Common myeloid progenitor, CD34-positive (primary cell): Measurements from ENCODE around the gene MICU1.
"Not testable (repeated sequence)": the region's sequence is repeated elsewhere in the genome, so short reads cannot be mapped to it uniquely, and the experiment has no call there.

Source experiments
- CTCF ChIA-PET: fragments of 350-600 bp; sonication (Branson Sonifier 250); formaldehyde crosslinking; loops from one replicate; lab custom pipeline; 2021; ENCODE audit warnings: antibody characterized with exemption; lab: Charles Lee
- POLR2A ChIA-PET: fragments of 350-600 bp; sonication (Branson Sonifier 250); formaldehyde crosslinking; loops from one replicate; lab custom pipeline; 2021; ENCODE audit warnings: antibody characterized with exemption; lab: Charles Lee
- DNase-seq, 3 donors: peaks; one replicate each; pipeline versions ENCODE4 v3.0.0 to v3.0.0-alpha.2; 2013
- H3K27ac ChIP-seq, 2 experiments: 1 replicate in 1 of 2; 2 replicates in 1 of 2; pipeline ENCODE4 v1.7.0; 2013; ENCODE audit warnings: inconsistent platforms in 2 of 2, low read length in 2 of 2, mild to moderate bottlenecking in 2 of 2, low read depth in 1 of 2, moderate library complexity in 1 of 2; ENCODE audit not compliant: severe bottlenecking in 2 of 2, insufficient read depth in 1 of 2, poor library complexity in 1 of 2
- H3K27me3 ChIP-seq, 5 experiments: replicated peaks in 2 of 5; 1 replicate in 3 of 5; 2 replicates in 2 of 5; pipeline versions ENCODE4 v1.6.1 to v1.7.0; 2013; ENCODE audit warnings: low read length in 4 of 5, mild to moderate bottlenecking in 2 of 5, moderate library complexity in 2 of 5, inconsistent platforms in 1 of 5; ENCODE audit not compliant: insufficient read depth in 5 of 5, control insufficient read depth in 4 of 5
- H3K36me3 ChIP-seq, 4 experiments: 1 replicate in 2 of 4; 2 replicates in 2 of 4; pipeline versions ENCODE4 v1.6.1 to v1.7.0; 2013; ENCODE audit warnings: low read length in 3 of 4, control low read depth in 1 of 4, mild to moderate bottlenecking in 1 of 4; ENCODE audit not compliant: control insufficient read depth in 4 of 4, insufficient read depth in 4 of 4
- H3K4me1 ChIP-seq, 4 experiments: 1 replicate in 3 of 4; 2 replicates in 1 of 4; pipeline versions ENCODE4 v1.6.1 to v1.7.1; 2013; ENCODE audit warnings: low read length in 3 of 4, mild to moderate bottlenecking in 3 of 4, control low read depth in 1 of 4, inconsistent platforms in 1 of 4, moderate library complexity in 1 of 4; ENCODE audit not compliant: control insufficient read depth in 4 of 4, insufficient read depth in 4 of 4; ENCODE audit errors: control extremely low read depth in 1 of 4
- H3K4me3 ChIP-seq, 7 experiments: 1 replicate in 4 of 7; 2 replicates in 3 of 7; pipeline versions ENCODE4 v1.5.1 to v1.7.0; 2013; ENCODE audit warnings: mild to moderate bottlenecking in 7 of 7, low read length in 6 of 7, moderate library complexity in 6 of 7, inconsistent platforms in 2 of 7, low read depth in 2 of 7, control low read depth in 1 of 7; ENCODE audit not compliant: insufficient read depth in 4 of 7, control insufficient read depth in 1 of 7; ENCODE audit errors: extremely low read depth in 1 of 7
- H3K9me3 ChIP-seq, 5 experiments: 1 replicate in 4 of 5; 2 replicates in 1 of 5; pipeline versions ENCODE4 v1.6.1 to v1.7.1; 2013; ENCODE audit warnings: low read length in 4 of 5, mild to moderate bottlenecking in 2 of 5, inconsistent platforms in 1 of 5, low read depth in 1 of 5, moderate library complexity in 1 of 5; ENCODE audit not compliant: control insufficient read depth in 4 of 5, insufficient read depth in 2 of 5; ENCODE audit errors: control extremely low read depth in 1 of 5
- WGBS: methylation state at CpG from one replicate; pipeline ENCODE4 v1.1.5; 2013; ENCODE audit not compliant: insufficient coverage; 5-methylcytosine and 5-hydroxymethylcytosine counted together

MICU1 gene

GRCh38 chr10:72646971-72647370, 21.1 kb upstream of the MICU1 start:
- H3K27me3 ChIP-seq, H3K4me1 ChIP-seq, H3K4me3 ChIP-seq, H3K36me3 ChIP-seq, CTCF ChIA-PET, H3K27ac ChIP-seq, DNase-seq, POLR2A ChIA-PET, H3K9me3 ChIP-seq: not testable (repeated sequence)
- no CpG with 5 or more reads among the region's 3 CpGs for WGBS

DNA sequence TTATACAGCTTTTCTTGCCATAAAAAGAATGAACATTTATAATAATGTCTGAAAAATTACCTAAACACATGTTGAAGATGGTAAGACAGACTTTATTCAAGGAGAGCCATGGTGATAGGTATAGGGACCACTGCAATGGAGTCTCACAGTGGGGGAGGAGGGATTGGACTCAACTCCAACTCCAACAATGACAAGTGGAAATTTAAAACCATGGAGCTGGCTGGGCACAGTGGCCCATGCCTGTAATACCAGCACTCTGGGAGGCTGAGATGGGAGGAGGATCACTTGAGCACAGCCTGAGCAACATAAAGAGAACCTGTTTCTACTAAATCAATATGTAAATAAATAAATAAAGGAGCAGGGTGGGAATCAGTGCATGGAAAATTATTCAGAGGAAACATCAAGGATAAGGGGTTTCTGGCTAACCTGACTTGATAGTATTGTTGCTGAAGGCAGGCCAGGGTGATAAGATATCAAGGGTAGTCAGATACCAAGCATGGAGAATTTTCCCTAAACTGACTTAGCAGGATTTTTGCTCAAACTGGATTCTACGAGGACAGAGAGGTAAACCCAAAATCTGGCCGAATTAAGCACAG, 19.5 kb upstream of the MICU1 start:
- H3K4me1 ChIP-seq, result no peaks in the 10 kb centered on the region
- DNase-seq, result no peak
- WGBS, result 100% methylated on average over 2 of the region's 2 CpGs
- no peaks in the 10 kb centered on the region for H3K27me3 ChIP-seq
- H3K27ac ChIP-seq, result no peak overlapping the region
- no peaks in the 10 kb centered on the region for H3K9me3 ChIP-seq
- no peaks in the 10 kb centered on the region for H3K36me3 ChIP-seq
- H3K4me3 ChIP-seq, result no peak overlapping the region
- CTCF ChIA-PET, result interaction anchor here (1.3 kb wide), 1 partner anchor 11 kb away, joined by 4 read pairs; no protein-coding TSS in a partner anchor
- POLR2A ChIA-PET, result no interaction called here

DNA sequence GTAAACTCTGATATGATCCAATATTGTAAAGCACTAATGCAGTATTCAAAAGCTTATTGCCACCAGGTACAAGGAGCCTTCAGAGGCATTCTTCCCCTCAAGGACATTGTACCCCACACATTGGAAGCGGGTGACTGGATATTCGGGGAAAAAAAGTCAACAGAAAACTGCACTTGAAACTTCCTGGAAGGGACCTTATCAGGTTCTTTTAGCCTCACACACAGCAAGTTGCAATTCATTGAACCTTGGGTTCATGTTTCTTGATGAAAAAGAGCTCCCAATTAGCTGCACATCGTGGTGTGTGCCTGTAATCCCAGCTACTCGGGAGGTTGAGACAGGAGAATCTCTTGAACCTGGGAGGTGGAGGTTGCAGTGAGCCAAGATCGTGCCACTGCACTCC, 16.4 kb upstream of the MICU1 start:
- ChIA-PET CTCF (interaction anchor here (0.7 kb wide), 1 partner anchor 43 kb away, joined by 3 read pairs; no protein-coding TSS in a partner anchor), POLR2A (no interaction called here)
- H3K27me3 ChIP-seq, result no peaks in the 10 kb centered on the region
- peaks cover 0 to 13% (median 5%) of the 10 kb centered on the region in 4 experiments for H3K4me1 ChIP-seq
- 96% methylated on average over 4 of the region's 5 CpGs for WGBS
- no peak overlapping the region for H3K4me3 ChIP-seq
- no peaks in the 10 kb centered on the region for H3K36me3 ChIP-seq
- no peak overlapping the region for H3K27ac ChIP-seq
- no peak for DNase-seq
- no peaks in the 10 kb centered on the region for H3K9me3 ChIP-seq

DNA sequence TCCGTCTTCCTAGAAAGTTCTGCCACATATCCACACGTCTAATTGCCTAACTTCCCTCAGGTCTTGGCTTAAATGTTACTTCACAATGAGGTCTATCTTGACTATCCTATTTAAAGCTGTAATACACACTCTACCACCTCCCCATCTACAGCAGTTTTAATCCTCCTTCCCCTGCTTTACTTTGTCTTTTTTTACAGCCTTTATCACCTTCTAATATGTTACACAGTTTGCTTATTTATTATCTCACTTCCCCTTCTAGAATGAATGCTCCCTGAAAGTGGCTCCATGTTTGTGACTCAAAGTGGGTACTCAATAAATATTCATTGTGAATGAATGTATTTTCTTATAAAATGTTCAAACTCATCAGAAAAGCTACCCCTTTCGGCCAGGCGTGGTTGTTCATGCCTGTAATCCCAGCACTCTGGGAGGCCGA, 13.6 kb upstream of the MICU1 start:
- no peak for DNase-seq
- POLR2A ChIA-PET, result no interaction called here
- Histone ChIP-seq H3K36me3 (no peaks in the 10 kb centered on the region), H3K9me3 (no peaks in the 10 kb centered on the region), H3K27ac (no peak overlapping the region), H3K27me3 (no peaks in the 10 kb centered on the region), H3K4me3 (no peak overlapping the region), H3K4me1 (peaks cover 3 to 18% (median 12%) of the 10 kb centered on the region in 4 experiments)
- 93% methylated on average over 2 of the region's 5 CpGs for WGBS
- CTCF ChIA-PET, result no interaction called here

GRCh38 chr10:72638586-72639440, 12.9 kb upstream of the MICU1 start:
- no peaks in the 10 kb centered on the region for H3K27me3 ChIP-seq
- peaks cover 3 to 18% (median 12%) of the 10 kb centered on the region in 4 experiments for H3K4me1 ChIP-seq
- CTCF ChIA-PET, result no interaction called here
- no peak overlapping the region for H3K27ac ChIP-seq
- no peaks in the 10 kb centered on the region for H3K36me3 ChIP-seq
- WGBS, result 100% methylated on average over 2 of the region's 4 CpGs
- H3K4me3 ChIP-seq, result no peak overlapping the region
- DNase-seq, result no peak
- no peaks in the 10 kb centered on the region for H3K9me3 ChIP-seq
- POLR2A ChIA-PET, result no interaction called here

- Histone ChIP-seq H3K36me3 (no peaks in the 10 kb centered on the region), H3K4me3 (peak overlapping the region in 2 of 7 experiments; percentile 26 to 30), H3K27me3 (no peaks in the 10 kb centered on the region), H3K4me1 (peaks cover 3 to 18% (median 12%) of the 10 kb centered on the region in 4 experiments), H3K9me3 (no peaks in the 10 kb centered on the region), H3K27ac (peak overlapping the region in 1 of 2 experiments; percentile 74)
- ChIA-PET CTCF (interaction anchor here (0.9 kb wide), 1 partner anchor 54 kb away, joined by 3 read pairs; the partner anchor contains the start of gene MCU), POLR2A (interaction anchor here (0.7 kb wide), 1 partner anchor 1443 kb away, joined by 3 read pairs; no protein-coding TSS in a partner anchor)
- 0% methylated on average over 4 of the region's 4 CpGs for WGBS
- DNase-seq, result peak; percentile 95 to 99 (median 99)
Measured at GRCh38 chr10:72637398-72637857, 11.5 kb upstream of the MICU1 start.

DNA sequence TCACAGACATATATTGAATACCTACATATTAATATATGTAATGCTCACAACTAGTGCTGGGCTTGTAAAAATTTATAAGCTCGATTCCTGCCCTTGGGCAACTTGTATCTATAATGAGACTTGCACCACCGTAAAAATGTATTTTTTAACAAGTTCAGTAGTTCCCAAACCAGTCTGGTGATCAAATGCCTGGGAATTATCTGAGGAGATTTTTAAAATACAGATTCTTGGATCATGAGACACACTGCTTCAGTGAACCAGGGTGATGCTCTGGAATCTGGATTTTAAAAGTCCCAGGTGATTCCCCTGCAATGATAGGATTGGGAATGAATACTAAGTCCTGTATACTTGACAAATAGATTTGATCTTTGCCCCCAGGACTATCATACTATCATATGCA, 4.3 kb upstream of the MICU1 start:
- DNase-seq, result no peak
- CTCF ChIA-PET, result no interaction called here
- Histone ChIP-seq H3K4me1 (peaks cover 0 to 7% (median 3%) of the 10 kb centered on the region in 4 experiments), H3K27me3 (no peaks in the 10 kb centered on the region), H3K4me3 (no peak overlapping the region), H3K27ac (no peak overlapping the region), H3K36me3 (no peaks in the 10 kb centered on the region), H3K9me3 (no peaks in the 10 kb centered on the region)
- POLR2A ChIA-PET, result no interaction called here
- WGBS, result 100% methylated on average over 1 of the region's 2 CpGs
